ENCODE measurements around the gene HCFC1R1.

- TF ChIP-seq EZH2 (IDR thresholded peaks at IDR 0.05; ENCODE audit: borderline replicate concordance, low read depth, low read length, poor library complexity, severe bottlenecking) (no peak), CTCF (conservative IDR thresholded peaks at IDR 0.05; ENCODE audit: low read depth, low read length) (no peak)
Observed at GRCh38 chr16:3020247-3020603, 3.5 kb downstream of the HCFC1R1 start, which contains the start of gene TNFRSF12A.

Data from A673 (cell line).